Left ventricle myocardium inferior (tissue), 1 donor: ENCODE measurements around the gene TRIM3. TPM values are rescaled to one million over a fixed set of nuclear protein-coding genes. Genes with fewer than 3 reads are reported as not detected.

ENCODE experiments used
- DNase-seq: peaks from one replicate; pipeline ENCODE4 v3.0.0-alpha.2; 2020
- H3K27ac ChIP-seq: fragments of 200-600 bp; replicated peaks from 2 replicates; pipeline ENCODE4 v1.8.0; 2021
- H3K27me3 ChIP-seq: fragments of 200-600 bp; 2 replicates; pipeline ENCODE4 v1.8.0; 2021; ENCODE audit warnings: low read depth
- H3K36me3 ChIP-seq: fragments of 200-600 bp; 2 replicates; pipeline ENCODE4 v1.8.0; 2021
- H3K4me1 ChIP-seq: fragments of 200-600 bp; 2 replicates; pipeline ENCODE4 v1.8.0; 2021
- H3K4me3 ChIP-seq: fragments of 200-600 bp; 2 replicates; pipeline ENCODE4 v1.8.0; 2021; ENCODE audit warnings: mild to moderate bottlenecking, moderate library complexity
- H3K9me3 ChIP-seq: fragments of 200-600 bp; replicated peaks from 2 replicates; pipeline ENCODE4 v1.8.0; 2021
- intact Hi-C: fragments of 100-400 bp; cut with micrococcal nuclease; formaldehyde crosslinking; loops from one replicate; pipeline ENCODE4 v1.11.0; 2022
- total RNA-seq: library from RNA; stranded (reverse); fragmentation: NEBNext Ultra II Directional; extraction: Animal tissue kit (Norgen Biotek cat#: 25700); gene quantifications from one replicate; pipeline ENCODE4 v1.2.1, GENCODE V29; 2021
- TF ChIP-seq, protein P1 (sequence below): fragments of 200-600 bp; IDR thresholded peaks from 2 replicates; pipeline ENCODE4 v1.8.0; 2021; ENCODE audit warnings: antibody characterized with exemption, mild to moderate bottlenecking, borderline replicate concordance
- donor health status: DM: no; HTN: yes; CAD: no; lungs with severe emphysema.

Gene TRIM3
- total RNA-seq, 1 donor from 2014 or later, result 9.0 TPM

DNA sequence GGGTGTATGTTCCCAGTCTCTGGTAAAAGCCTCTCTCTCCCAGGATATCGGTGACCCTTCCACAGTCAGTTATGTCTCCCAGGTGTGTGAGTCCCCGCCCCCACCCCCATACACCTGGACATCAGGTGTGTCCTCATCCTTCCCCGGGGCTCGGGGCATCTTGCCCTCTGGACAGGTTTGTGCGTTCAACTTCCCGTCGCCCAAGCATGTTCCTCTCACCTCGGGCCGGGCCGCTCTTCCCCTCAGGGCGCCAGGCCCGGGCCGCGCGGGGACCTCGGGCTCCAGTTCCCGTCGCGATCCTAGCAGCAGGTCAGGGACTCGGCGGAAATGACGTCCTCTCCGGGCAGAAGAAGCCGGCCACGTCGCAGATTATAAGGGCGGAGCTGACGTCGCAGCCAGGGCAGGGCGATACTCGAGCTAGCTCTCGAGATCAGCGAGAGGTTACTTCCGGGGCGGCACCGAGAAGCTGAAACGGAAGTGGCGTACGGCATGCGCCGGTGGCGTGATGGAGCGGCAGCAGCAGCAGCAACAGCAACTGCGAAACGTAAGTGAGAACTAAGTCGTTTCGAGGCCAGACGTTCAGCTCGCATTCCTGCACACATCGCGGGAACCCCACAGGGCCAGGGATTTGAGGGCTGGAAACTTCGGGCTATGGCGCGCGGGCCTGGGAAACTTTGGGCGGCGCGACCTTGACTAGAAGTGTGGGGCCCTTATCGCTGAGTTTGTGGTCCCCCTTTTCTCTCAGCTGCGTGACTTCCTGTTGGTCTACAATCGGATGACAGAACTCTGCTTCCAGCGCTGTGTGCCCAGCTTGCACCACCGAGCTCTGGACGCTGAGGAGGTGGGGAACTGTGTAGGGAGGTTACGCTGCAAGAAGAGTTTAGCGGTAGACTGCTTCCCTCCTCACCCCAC lies 7.5 kb upstream of the TRIM3 start, which contains the start of the genes ARFIP2 and TIMM10B:
ARFIP2 (minus strand) TSS at position 320 of the 912 bp plus-strand sequence. CDS start 910 bp downstream, outside the sequence.
TIMM10B (plus strand) TSS at position 490 of the 912 bp plus-strand sequence; CDS start at position 506, 16 bp downstream.
- H3K4me3 ChIP-seq, result peak within 1 kb of the TSS; percentile 91
- H3K27ac ChIP-seq, result peak within 1 kb of the TSS; percentile 93
- peaks cover 66% of the 10 kb centered on the region for H3K36me3 ChIP-seq
- H3K9me3 ChIP-seq, result no peaks in the 10 kb centered on the region
- DNase-seq, result peak; percentile 99
- TF ChIP-seq, protein P1, sequence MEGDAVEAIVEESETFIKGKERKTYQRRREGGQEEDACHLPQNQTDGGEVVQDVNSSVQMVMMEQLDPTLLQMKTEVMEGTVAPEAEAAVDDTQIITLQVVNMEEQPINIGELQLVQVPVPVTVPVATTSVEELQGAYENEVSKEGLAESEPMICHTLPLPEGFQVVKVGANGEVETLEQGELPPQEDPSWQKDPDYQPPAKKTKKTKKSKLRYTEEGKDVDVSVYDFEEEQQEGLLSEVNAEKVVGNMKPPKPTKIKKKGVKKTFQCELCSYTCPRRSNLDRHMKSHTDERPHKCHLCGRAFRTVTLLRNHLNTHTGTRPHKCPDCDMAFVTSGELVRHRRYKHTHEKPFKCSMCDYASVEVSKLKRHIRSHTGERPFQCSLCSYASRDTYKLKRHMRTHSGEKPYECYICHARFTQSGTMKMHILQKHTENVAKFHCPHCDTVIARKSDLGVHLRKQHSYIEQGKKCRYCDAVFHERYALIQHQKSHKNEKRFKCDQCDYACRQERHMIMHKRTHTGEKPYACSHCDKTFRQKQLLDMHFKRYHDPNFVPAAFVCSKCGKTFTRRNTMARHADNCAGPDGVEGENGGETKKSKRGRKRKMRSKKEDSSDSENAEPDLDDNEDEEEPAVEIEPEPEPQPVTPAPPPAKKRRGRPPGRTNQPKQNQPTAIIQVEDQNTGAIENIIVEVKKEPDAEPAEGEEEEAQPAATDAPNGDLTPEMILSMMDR, result no peak
- intact Hi-C loops, result no loop called here
- peaks cover 38% of the 10 kb centered on the region for H3K4me1 ChIP-seq
- H3K27me3 ChIP-seq, result no peaks in the 10 kb centered on the region

DNA sequence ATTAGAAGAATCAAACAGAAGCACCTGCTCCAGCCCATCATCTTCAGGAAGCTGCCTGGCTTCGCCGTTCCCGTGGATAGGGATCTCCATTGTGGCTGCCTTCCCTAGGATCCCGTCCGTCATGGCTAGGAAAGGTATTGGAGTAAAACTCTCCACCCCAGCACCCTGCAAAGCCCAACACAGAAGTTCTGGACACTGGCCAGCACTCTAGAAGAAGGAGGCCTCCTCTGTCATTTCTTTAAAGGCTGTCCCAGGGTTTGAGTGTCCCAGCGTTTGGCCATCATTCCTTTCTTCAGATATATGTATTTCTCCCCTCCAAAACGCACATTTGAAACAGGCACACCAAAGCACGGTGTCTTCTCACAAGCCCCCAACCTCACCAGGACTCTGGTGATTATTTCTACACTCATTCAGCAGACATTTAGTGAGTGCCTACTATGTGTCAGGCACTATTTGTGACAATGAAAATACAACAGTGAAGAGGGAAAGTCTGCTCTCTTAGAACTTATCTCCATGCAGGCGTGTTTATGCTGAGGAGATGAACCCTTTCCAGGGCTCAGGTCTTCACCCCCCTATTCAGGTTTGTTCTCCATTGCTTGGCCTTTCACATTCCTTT lies 6.7 kb upstream of the TRIM3 start:
- Histone ChIP-seq H3K27me3 (no peaks in the 10 kb centered on the region), H3K9me3 (no peaks in the 10 kb centered on the region), H3K4me1 (peaks cover 38% of the 10 kb centered on the region), H3K27ac (peak overlapping the region; percentile 93), H3K4me3 (peak overlapping the region; percentile 91), H3K36me3 (peaks cover 59% of the 10 kb centered on the region)
- intact Hi-C loops, result no loop called here
- no peak for DNase-seq
- TF ChIP-seq, protein P1, result no peak

DNA sequence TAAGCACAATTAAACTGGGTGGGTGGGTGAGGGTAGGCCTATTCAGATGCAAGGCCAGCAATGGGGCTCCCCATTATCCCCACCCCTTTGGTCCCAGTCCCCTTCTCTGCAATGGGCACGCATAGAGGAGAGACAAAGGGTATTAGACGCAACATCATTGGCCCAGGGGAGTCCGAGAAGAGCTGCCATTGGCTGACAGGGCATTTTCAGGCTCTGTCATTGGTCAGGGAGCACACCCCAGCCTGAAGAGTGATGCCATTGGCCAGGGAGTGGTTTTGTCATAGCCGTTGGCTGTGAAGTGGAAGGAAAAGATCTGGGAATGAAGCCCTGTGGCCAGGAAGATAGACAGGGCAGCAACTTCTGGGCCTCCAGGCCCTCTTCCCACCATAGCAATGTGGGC lies 2.8 kb upstream of the TRIM3 start:
- H3K27ac ChIP-seq, result no peak overlapping the region
- no peaks in the 10 kb centered on the region for H3K9me3 ChIP-seq
- H3K27me3 ChIP-seq, result no peaks in the 10 kb centered on the region
- H3K36me3 ChIP-seq, result peaks cover 28% of the 10 kb centered on the region
- TF ChIP-seq, protein P1, result no peak
- H3K4me3 ChIP-seq, result no peak overlapping the region
- no peak for DNase-seq
- H3K4me1 ChIP-seq, result peaks cover 45% of the 10 kb centered on the region
- intact Hi-C loops, result no loop called here

DNA sequence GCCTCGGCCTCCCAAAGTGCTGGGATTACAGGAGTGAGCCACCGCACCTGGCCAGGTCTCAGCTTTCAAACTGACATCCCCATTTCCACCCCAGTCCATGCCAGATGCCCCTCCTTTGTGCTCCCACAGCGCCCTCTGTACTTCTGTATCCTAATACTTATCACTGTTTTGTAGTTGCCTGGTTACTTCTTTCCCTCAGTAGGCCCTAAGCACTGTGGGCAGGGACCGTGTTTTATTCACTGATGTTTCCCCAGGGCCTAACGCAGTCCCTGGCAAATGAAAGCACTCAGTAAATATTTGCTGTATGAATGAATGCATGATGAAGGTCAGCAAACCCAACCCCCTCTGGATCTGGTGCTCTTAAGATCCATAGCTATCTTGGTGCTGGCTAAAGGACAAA lies 2.2 kb upstream of the TRIM3 start:
- H3K9me3 ChIP-seq, result no peaks in the 10 kb centered on the region
- no peak overlapping the region for H3K27ac ChIP-seq
- H3K36me3 ChIP-seq, result peaks cover 28% of the 10 kb centered on the region
- intact Hi-C loops, result no loop called here
- no peaks in the 10 kb centered on the region for H3K27me3 ChIP-seq
- DNase-seq, result no peak
- H3K4me1 ChIP-seq, result peaks cover 41% of the 10 kb centered on the region
- H3K4me3 ChIP-seq, result no peak overlapping the region
- TF ChIP-seq, protein P1, result no peak

DNA sequence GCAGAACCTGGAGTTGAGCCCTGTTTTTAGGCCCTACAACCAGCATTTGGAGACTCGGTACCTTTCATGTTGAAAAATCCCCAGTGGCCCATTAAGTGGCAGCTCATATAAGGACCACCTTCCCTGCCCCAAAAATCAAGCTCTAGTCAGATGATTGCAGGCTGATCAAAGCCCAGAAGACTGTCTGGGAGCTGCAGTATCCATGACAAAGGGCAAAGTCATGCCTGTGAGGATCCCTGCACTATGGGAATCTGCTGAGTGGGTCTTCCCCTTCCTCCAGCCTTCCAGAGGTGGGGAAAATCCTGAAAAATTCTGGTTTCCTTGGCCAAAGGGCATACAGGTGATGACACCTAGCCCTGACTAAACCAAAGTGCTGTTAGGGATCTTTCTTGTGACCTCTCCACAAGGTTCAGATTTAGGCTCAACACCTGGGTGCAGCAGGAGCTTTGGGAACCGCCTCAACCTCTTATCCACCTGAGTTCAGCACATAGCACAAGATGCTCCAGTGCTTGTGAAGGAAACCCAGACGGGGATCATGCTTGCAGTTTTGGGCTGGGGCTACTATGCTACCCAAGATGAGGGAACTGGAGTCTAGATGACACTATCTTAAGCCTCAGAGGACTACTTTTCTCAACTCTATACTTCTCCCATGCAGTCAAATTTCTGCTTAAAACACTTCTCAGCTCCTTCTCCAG lies 1.2 kb upstream of the TRIM3 start:
- Histone ChIP-seq H3K4me3 (no peak overlapping the region), H3K9me3 (no peaks in the 10 kb centered on the region), H3K27ac (peak overlapping the region; percentile 91), H3K36me3 (peaks cover 28% of the 10 kb centered on the region), H3K27me3 (no peaks in the 10 kb centered on the region), H3K4me1 (peaks cover 32% of the 10 kb centered on the region)
- no peak for DNase-seq
- TF ChIP-seq, protein P1, result no peak
- intact Hi-C loops, result no loop called here
